IPS DF 6.9 (cell line): Measurements from ENCODE around the gene CACNA1C.

ENCODE experiments used
- DNase-seq: peaks from one replicate; pipeline ENCODE4 v3.0.0-alpha.2; 2013; ENCODE audit warnings: low read depth, low spot score
- H3K27ac ChIP-seq: one replicate; pipeline ENCODE4 v1.5.1; 2013; ENCODE audit warnings: low read length, control low read depth
- H3K27me3 ChIP-seq: 2 replicates; pipeline ENCODE4 v1.6.1; 2013; ENCODE audit warnings: mild to moderate bottlenecking, low read length; ENCODE audit not compliant: control insufficient read depth, insufficient read depth
- H3K36me3 ChIP-seq: 2 replicates; pipeline ENCODE4 v1.6.1; 2013; ENCODE audit warnings: low read length; ENCODE audit not compliant: control insufficient read depth, insufficient read depth
- H3K4me1 ChIP-seq: 2 replicates; pipeline ENCODE4 v1.6.1; 2013; ENCODE audit warnings: low read length; ENCODE audit not compliant: control insufficient read depth, insufficient read depth
- H3K4me3 ChIP-seq: 2 replicates; pipeline ENCODE4 v1.5.1; 2013; ENCODE audit warnings: mild to moderate bottlenecking, low read length
- H3K9me3 ChIP-seq: 2 replicates; pipeline ENCODE4 v1.6.1; 2013; ENCODE audit warnings: low read length, inconsistent platforms; ENCODE audit not compliant: control insufficient read depth, insufficient read depth
- WGBS: extraction: QIAGEN DNeasy Blood & Tissue Kit; methylation state at CpG from one replicate; pipeline ENCODE4 v1.1.7; 2013; ENCODE audit warnings: mixed read lengths, missing lambda C conversion rate; ENCODE audit not compliant: insufficient read length, insufficient coverage; 5-methylcytosine and 5-hydroxymethylcytosine counted together

CACNA1C gene

GRCh38 chr12:2463719-2464118 lies 410.9 kb downstream of the CACNA1C start:
- Histone ChIP-seq H3K4me3 (no peak overlapping the region), H3K27me3 (no peaks in the 10 kb centered on the region), H3K9me3 (no peaks in the 10 kb centered on the region), H3K27ac (no peak overlapping the region), H3K4me1 (no peaks in the 10 kb centered on the region), H3K36me3 (no peaks in the 10 kb centered on the region)
- no CpG with 5 or more reads among the region's 5 CpGs for WGBS
- DNase-seq, result no peak

GRCh38 chr12:2465681-2466080 lies 412.9 kb downstream of the CACNA1C start:
- H3K4me1 ChIP-seq, result no peaks in the 10 kb centered on the region
- H3K4me3 ChIP-seq, result no peak overlapping the region
- H3K36me3 ChIP-seq, result no peaks in the 10 kb centered on the region
- H3K27ac ChIP-seq, result no peak overlapping the region
- H3K9me3 ChIP-seq, result no peaks in the 10 kb centered on the region
- DNase-seq, result no peak
- WGBS, result no CpG with 5 or more reads among the region's 10 CpGs
- H3K27me3 ChIP-seq, result no peaks in the 10 kb centered on the region

- H3K4me1 ChIP-seq, result no peaks in the 10 kb centered on the region
- no peaks in the 10 kb centered on the region for H3K9me3 ChIP-seq
- no peaks in the 10 kb centered on the region for H3K27me3 ChIP-seq
- H3K36me3 ChIP-seq, result no peaks in the 10 kb centered on the region
- no peak overlapping the region for H3K4me3 ChIP-seq
- no peak overlapping the region for H3K27ac ChIP-seq
- WGBS, result no CpG with 5 or more reads among the region's 3 CpGs
- no peak for DNase-seq
Observed at GRCh38 chr12:2466211-2466610, 413.4 kb downstream of the CACNA1C start.

- no peaks in the 10 kb centered on the region for H3K9me3 ChIP-seq
- WGBS, result no CpG with 5 or more reads among the region's 17 CpGs
- H3K27me3 ChIP-seq, result no peaks in the 10 kb centered on the region
- H3K36me3 ChIP-seq, result no peaks in the 10 kb centered on the region
- H3K4me3 ChIP-seq, result no peak overlapping the region
- H3K4me1 ChIP-seq, result no peaks in the 10 kb centered on the region
- H3K27ac ChIP-seq, result no peak overlapping the region
- DNase-seq, result no peak
Observed at GRCh38 chr12:2467447-2468195, 414.8 kb downstream of the CACNA1C start.

- H3K4me3 ChIP-seq, result no peak overlapping the region
- H3K36me3 ChIP-seq, result no peaks in the 10 kb centered on the region
- H3K27ac ChIP-seq, result no peak overlapping the region
- H3K9me3 ChIP-seq, result no peaks in the 10 kb centered on the region
- no CpG with 5 or more reads among the region's 5 CpGs for WGBS
- no peaks in the 10 kb centered on the region for H3K4me1 ChIP-seq
- DNase-seq, result no peak
- H3K27me3 ChIP-seq, result no peaks in the 10 kb centered on the region
Observed at GRCh38 chr12:2475984-2476383, 423.2 kb downstream of the CACNA1C start.

GRCh38 chr12:2477009-2477766 lies 424.4 kb downstream of the CACNA1C start:
- H3K27ac ChIP-seq, result no peak overlapping the region
- no peaks in the 10 kb centered on the region for H3K36me3 ChIP-seq
- H3K4me3 ChIP-seq, result no peak overlapping the region
- no peaks in the 10 kb centered on the region for H3K9me3 ChIP-seq
- no peaks in the 10 kb centered on the region for H3K4me1 ChIP-seq
- DNase-seq, result no peak
- H3K27me3 ChIP-seq, result no peaks in the 10 kb centered on the region
- no CpG with 5 or more reads among the region's 8 CpGs for WGBS

GRCh38 chr12:2479851-2480535 lies 427.2 kb downstream of the CACNA1C start:
- no CpG with 5 or more reads among the region's 13 CpGs for WGBS
- Histone ChIP-seq H3K4me1 (no peaks in the 10 kb centered on the region), H3K9me3 (no peaks in the 10 kb centered on the region), H3K36me3 (no peaks in the 10 kb centered on the region), H3K4me3 (no peak overlapping the region), H3K27me3 (no peaks in the 10 kb centered on the region), H3K27ac (no peak overlapping the region)
- DNase-seq, result no peak

GRCh38 chr12:2481346-2481745 lies 428.6 kb downstream of the CACNA1C start:
- Histone ChIP-seq H3K4me3 (no peak overlapping the region), H3K4me1 (no peaks in the 10 kb centered on the region), H3K27ac (no peak overlapping the region), H3K9me3 (no peaks in the 10 kb centered on the region), H3K36me3 (no peaks in the 10 kb centered on the region), H3K27me3 (no peaks in the 10 kb centered on the region)
- no CpG with 5 or more reads among the region's 8 CpGs for WGBS
- no peak for DNase-seq

- Histone ChIP-seq H3K4me1 (no peaks in the 10 kb centered on the region), H3K36me3 (no peaks in the 10 kb centered on the region), H3K27me3 (no peaks in the 10 kb centered on the region), H3K4me3 (no peak overlapping the region), H3K9me3 (no peaks in the 10 kb centered on the region), H3K27ac (no peak overlapping the region)
- WGBS, result no CpG with 5 or more reads among the region's 10 CpGs
- no peak for DNase-seq
Observed at GRCh38 chr12:2481951-2482350, 429.2 kb downstream of the CACNA1C start.

GRCh38 chr12:2482938-2483660 lies 430.3 kb downstream of the CACNA1C start:
- Histone ChIP-seq H3K27ac (no peak overlapping the region), H3K36me3 (no peaks in the 10 kb centered on the region), H3K4me1 (no peaks in the 10 kb centered on the region), H3K27me3 (no peaks in the 10 kb centered on the region), H3K9me3 (no peaks in the 10 kb centered on the region), H3K4me3 (no peak overlapping the region)
- WGBS, result no CpG with 5 or more reads among the region's 13 CpGs
- DNase-seq, result no peak
